Endothelial cell of umbilical vein (primary cell): ENCODE results near the gene PDCD11. TPM values are rescaled to one million over a fixed set of nuclear protein-coding genes. Genes with fewer than 3 reads are reported as not detected.

Experiments used
- BruUV-seq: library from RNA; stranded (reverse); fragments of 400-500 nt; replicated peaks from 2 replicates; lab custom pipeline; 2021; lab: Mats Ljungman, UMichigan
- CTCF ChIA-PET: fragments of 300-600, 350-600 bp; sonication (Branson Sonifier 250); formaldehyde crosslinking; loops from one replicate; lab custom pipeline; 2021; ENCODE audit warnings: antibody characterized with exemption, inconsistent platforms; lab: Charles Lee
- POLR2A ChIA-PET: fragments of 300-600, 350-600 bp; sonication (Branson Sonifier 250); formaldehyde crosslinking; loops from one replicate; lab custom pipeline; 2021; ENCODE audit warnings: antibody characterized with exemption, inconsistent platforms; lab: Charles Lee
- DNase-seq: peaks from one replicate; pipeline ENCODE4 v3.0.0-alpha.2; 2011; ENCODE audit warnings: low read depth, low spot score
- FAIRE-seq: peaks from 2 replicates; lab custom pipeline; 2011; peaks lifted over from hg19 to GRCh38; lab: Jason Lieb, UNC
- H2AFZ ChIP-seq: 2 replicates; pipeline ENCODE4 v1.6.0; 2012; ENCODE audit warnings: low read depth, low read length, control low read depth, inconsistent platforms
- H3K27ac ChIP-seq: 2 replicates; pipeline ENCODE4 v1.5.1; 2011; ENCODE audit warnings: low read depth, mild to moderate bottlenecking, control low read depth, low read length, moderate library complexity; ENCODE audit not compliant: insufficient read depth
- H3K27me3 ChIP-seq, 2 experiments: 2 replicates each; pipeline versions ENCODE4 v1.6.0 to v1.6.1; 2011; ENCODE audit warnings: low read length in 2 of 2, mixed read lengths in 1 of 2; ENCODE audit not compliant: control insufficient read depth in 2 of 2, insufficient read depth in 2 of 2
- H3K36me3 ChIP-seq, 2 experiments: 2 replicates in 1 of 2; 3 replicates in 1 of 2; pipeline ENCODE4 v1.5.1; 2011; ENCODE audit warnings: low read length in 2 of 2, mild to moderate bottlenecking in 1 of 2, moderate library complexity in 1 of 2; ENCODE audit not compliant: control insufficient read depth in 2 of 2, insufficient read depth in 2 of 2; ENCODE audit errors: extremely low read depth in 1 of 2
- H3K4me1 ChIP-seq: 3 replicates; pipeline ENCODE4 v1.5.1; 2011; ENCODE audit warnings: mild to moderate bottlenecking, low read length; ENCODE audit not compliant: control insufficient read depth, insufficient read depth; ENCODE audit errors: extremely low read depth
- H3K4me2 ChIP-seq: 2 replicates; pipeline ENCODE4 v1.6.1; 2011; ENCODE audit warnings: low read length, control low read depth, mixed read lengths; ENCODE audit not compliant: insufficient read depth
- H3K4me3 ChIP-seq, 3 experiments: fragments of 200-600 bp in 1 of 3; sonication (generic), shearing (Covaris generic) in 1 of 3; replicated peaks in 1 of 3; 2 replicates each; pipeline ENCODE4 v1.5.1; 2011 to 2016; ENCODE audit warnings: control low read depth in 3 of 3, low read length in 3 of 3, mild to moderate bottlenecking in 2 of 3, inconsistent platforms in 1 of 3, low read depth in 1 of 3, moderate library complexity in 1 of 3; ENCODE audit not compliant: insufficient read depth in 1 of 3
- H3K79me2 ChIP-seq: 2 replicates; pipeline ENCODE4 v1.6.0; 2012; ENCODE audit warnings: low read length, inconsistent platforms; ENCODE audit not compliant: control insufficient read depth, insufficient read depth
- H3K9ac ChIP-seq: replicated peaks from 2 replicates; pipeline ENCODE3; 2011; ENCODE audit warnings: low read length, control low read depth; ENCODE audit not compliant: insufficient read depth; ENCODE audit errors: extremely low read depth
- H3K9me1 ChIP-seq: replicated peaks from 3 replicates; pipeline ENCODE4 v1.6.0; 2011; ENCODE audit warnings: mild to moderate bottlenecking, low read length; ENCODE audit not compliant: control insufficient read depth, insufficient read depth; ENCODE audit errors: extremely low read depth
- H3K9me3 ChIP-seq: replicated peaks from 2 replicates; pipeline ENCODE4 v1.5.1; 2012; ENCODE audit warnings: low read length, inconsistent platforms; ENCODE audit not compliant: control insufficient read depth, insufficient read depth
- H4K20me1 ChIP-seq: replicated peaks from 2 replicates; pipeline ENCODE3; 2011; ENCODE audit warnings: mild to moderate bottlenecking, low read length; ENCODE audit not compliant: control insufficient read depth, insufficient read depth; ENCODE audit errors: extremely low read depth
- CTCF ChIP-seq, 2 donors: IDR thresholded peaks; 1 replicate in 1 of 2; 2 replicates in 1 of 2; pipeline ENCODE4 v1.5.1; 2011; ENCODE audit warnings: low read length in 2 of 2, mild to moderate bottlenecking in 2 of 2, moderate library complexity in 2 of 2, control low read depth in 1 of 2, inconsistent platforms in 1 of 2, low read depth in 1 of 2; ENCODE audit not compliant: insufficient read depth in 1 of 2; ENCODE audit errors: extremely low read depth in 1 of 2
- EZH2 ChIP-seq: IDR thresholded peaks from 2 replicates; pipeline ENCODE4 v1.6.1; 2012; ENCODE audit warnings: borderline replicate concordance, low read depth, mild to moderate bottlenecking, moderate library complexity, low read length, inconsistent platforms; ENCODE audit not compliant: severe bottlenecking
- FOS ChIP-seq: IDR thresholded peaks from 2 replicates; pipeline ENCODE4 v1.6.1; 2011; ENCODE audit warnings: mild to moderate bottlenecking, low read length, moderate library complexity, borderline replicate concordance; ENCODE audit not compliant: insufficient read depth
- GATA2 ChIP-seq: IDR thresholded peaks from 2 replicates; pipeline ENCODE4 v1.7.0; 2011; ENCODE audit warnings: low read depth, mild to moderate bottlenecking, moderate library complexity, mixed read lengths, low read length; ENCODE audit not compliant: insufficient read length, insufficient read depth
- JUN ChIP-seq: IDR thresholded peaks from 2 replicates; pipeline ENCODE4 v1.6.1; 2011; ENCODE audit warnings: borderline replicate concordance, low read depth; ENCODE audit not compliant: insufficient read length, insufficient read depth
- MAX ChIP-seq: IDR thresholded peaks from 2 replicates; pipeline ENCODE4 v1.6.1; 2011; ENCODE audit not compliant: insufficient read depth, insufficient read length
- MYC ChIP-seq: IDR thresholded peaks from one replicate; pipeline ENCODE4 v1.6.1; 2011; ENCODE audit warnings: mild to moderate bottlenecking, low read depth, low read length
- POLR2A ChIP-seq: IDR thresholded peaks from 2 replicates; pipeline ENCODE4 v1.6.1; 2012; ENCODE audit warnings: low read depth, mild to moderate bottlenecking, control low read depth, low read length
- POLR2AphosphoS5 ChIP-seq: IDR thresholded peaks from 2 replicates; pipeline ENCODE4 v1.6.1; 2012; ENCODE audit warnings: low read depth, mild to moderate bottlenecking, control low read depth, low read length, moderate library complexity; ENCODE audit not compliant: insufficient read depth
- dilution Hi-C: fragments of 300-500 bp; cut with MboI; formaldehyde crosslinking; loops from one replicate; pipeline ENCODE4 v1.15.0; 2019; ENCODE audit warnings: low sequenced_read_pairs; ENCODE audit not compliant: extremely low pct_ligation_motif_present
- intact Hi-C: fragments of 100-400 bp; cut with micrococcal nuclease; formaldehyde crosslinking; loops from one replicate; pipeline ENCODE4 v1.10.0; 2022
- polyA plus RNA-seq, 4 experiments: library from polyadenylated mRNA; depleted of rRNA in 3 of 4; stranded (reverse) in 3 of 4; unstranded in 1 of 4; fragments of >200 nt; gene quantifications; 2 replicates each; pipeline versions ENCODE4 v1.2.1 to v1.2.3, GENCODE V29; 2011 to 2012; ENCODE audit warnings: missing spikeins in 1 of 4
- total RNA-seq: library from RNA; stranded (reverse); gene quantifications from 2 replicates; pipeline ENCODE4 v1.2.3, GENCODE V29; 2021

PDCD11 gene
- total and polyA plus RNA-seq, 2 donors (not counting 3 experiments of a cell fraction or from before 2014, with no cell fraction given), result 12.6 to 52.7 TPM

- no peaks in the 10 kb centered on the region for H4K20me1 ChIP-seq
- H3K9me3 ChIP-seq, result no peaks in the 10 kb centered on the region
- CTCF ChIA-PET, result interaction anchor here (0.7 to 2.4 kb wide), 8 partner anchors 24 to 148 kb away, joined by 3 to 15 read pairs (median 4); no protein-coding TSS in a partner anchor
- peak; percentile 76 for DNase-seq
- H3K9me1 ChIP-seq, result no peaks in the 10 kb centered on the region
- dilution Hi-C loops, result no loop called here
- no peaks in the 10 kb centered on the region for H3K27me3 ChIP-seq
- H3K9ac ChIP-seq, result no peak overlapping the region
- no peak overlapping the region for H3K4me3 ChIP-seq
- TSS peak; percentile 55 for BruUV-seq
- H2AFZ ChIP-seq, result no peak overlapping the region
- FAIRE-seq, result peak; percentile 97
- TF ChIP-seq FOS (peak; percentile 72), JUN (peak; percentile 33), POLR2AphosphoS5 (peak; percentile 50), EZH2 (no peak), POLR2A (peak; percentile 50), MYC (no peak), GATA2 (no peak), MAX (no peak), CTCF (IDR thresholded peaks at IDR 0.05; ENCODE audit: extremely low read depth in 1 of 2, insufficient read depth in 1 of 2, low read depth in 1 of 2, low read length in 2 of 2) (no peak)
- intact Hi-C loops, result loop anchor here (2.0 kb wide), 1 partner anchor 23 kb away; no protein-coding TSS in a partner anchor
- POLR2A ChIA-PET, result interaction anchor here (0.5 kb wide), 1 partner anchor 46 kb away, joined by 3 read pairs; no protein-coding TSS in a partner anchor
- peaks cover 24 to 49% of the 10 kb centered on the region in 2 experiments for H3K36me3 ChIP-seq
- peaks cover 51% of the 10 kb centered on the region for H3K4me1 ChIP-seq
- peak overlapping the region; percentile 79 for H3K27ac ChIP-seq
- peak overlapping the region; percentile 23 for H3K4me2 ChIP-seq
- peaks cover 7% of the 10 kb centered on the region for H3K79me2 ChIP-seq
Observed at GRCh38 chr10:103445767-103446567, 49.5 kb downstream of the PDCD11 start.
